GM18909 (cell line): Measurements from ENCODE around the gene KLK7.
"Not testable (repeated sequence)": the region's sequence is repeated elsewhere in the genome, so short reads cannot be mapped to it uniquely, and the experiment has no call there.

ENCODE experiments used
- ATAC-seq: cut with Tn5 transposase; IDR thresholded peaks from one replicate; pipeline ENCODE4 v1.9.1; 2021; ENCODE audit warnings: mild to moderate bottlenecking; ENCODE audit not compliant: unreplicated experiment, poor library complexity

Gene KLK7

GRCh38 chr19:50980208-50980607, 3.5 kb downstream of the KLK7 start:
- ATAC-seq: no peak

DNA sequence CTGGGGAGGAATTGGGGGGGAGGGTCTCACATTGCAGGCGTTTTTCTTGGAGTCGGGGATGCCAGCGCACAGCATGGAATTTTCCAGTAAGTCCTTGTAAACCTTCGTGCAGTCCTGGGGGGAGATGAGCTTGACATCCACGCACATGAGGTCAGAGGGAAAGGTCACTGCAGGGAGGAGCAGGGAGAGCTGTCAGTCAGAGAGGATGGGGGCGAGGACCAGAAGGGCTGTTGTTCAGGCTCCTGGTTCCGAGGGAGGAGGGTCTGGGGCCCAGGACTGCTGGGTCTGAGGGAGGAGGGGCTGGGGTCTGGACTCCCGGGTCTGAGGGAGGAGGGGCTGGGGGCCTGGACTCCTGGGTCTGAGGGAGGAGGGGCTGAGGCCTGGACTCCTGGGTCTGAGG, 4.0 kb downstream of the KLK7 start:
- ATAC-seq: no peak

- ATAC-seq: no peak
Measured at GRCh38 chr19:50978772-50979390, 4.8 kb downstream of the KLK7 start.

- no peak for ATAC-seq
Measured at GRCh38 chr19:50977626-50978025, 6.1 kb downstream of the KLK7 start.

DNA sequence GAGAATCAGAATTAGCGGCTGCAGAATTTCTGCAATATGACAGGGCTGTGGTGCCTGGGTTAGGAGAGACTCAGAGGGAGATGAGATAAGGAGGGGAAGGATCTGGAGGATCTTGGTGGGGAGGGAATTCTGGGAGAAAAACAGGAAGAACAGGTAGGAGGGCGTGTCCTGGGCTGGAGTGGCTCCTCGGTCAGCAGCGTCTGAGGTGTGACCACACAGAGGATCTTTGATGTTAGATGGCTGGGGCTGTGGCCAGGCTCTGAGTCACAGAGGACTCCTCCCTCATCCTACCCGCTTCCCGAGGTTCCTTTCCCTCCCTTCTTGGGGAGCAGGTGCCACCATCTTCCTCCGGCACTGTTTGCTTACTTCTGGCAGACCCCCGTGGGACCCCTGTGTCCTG, 8.0 kb downstream of the KLK7 start:
- no peak for ATAC-seq

DNA sequence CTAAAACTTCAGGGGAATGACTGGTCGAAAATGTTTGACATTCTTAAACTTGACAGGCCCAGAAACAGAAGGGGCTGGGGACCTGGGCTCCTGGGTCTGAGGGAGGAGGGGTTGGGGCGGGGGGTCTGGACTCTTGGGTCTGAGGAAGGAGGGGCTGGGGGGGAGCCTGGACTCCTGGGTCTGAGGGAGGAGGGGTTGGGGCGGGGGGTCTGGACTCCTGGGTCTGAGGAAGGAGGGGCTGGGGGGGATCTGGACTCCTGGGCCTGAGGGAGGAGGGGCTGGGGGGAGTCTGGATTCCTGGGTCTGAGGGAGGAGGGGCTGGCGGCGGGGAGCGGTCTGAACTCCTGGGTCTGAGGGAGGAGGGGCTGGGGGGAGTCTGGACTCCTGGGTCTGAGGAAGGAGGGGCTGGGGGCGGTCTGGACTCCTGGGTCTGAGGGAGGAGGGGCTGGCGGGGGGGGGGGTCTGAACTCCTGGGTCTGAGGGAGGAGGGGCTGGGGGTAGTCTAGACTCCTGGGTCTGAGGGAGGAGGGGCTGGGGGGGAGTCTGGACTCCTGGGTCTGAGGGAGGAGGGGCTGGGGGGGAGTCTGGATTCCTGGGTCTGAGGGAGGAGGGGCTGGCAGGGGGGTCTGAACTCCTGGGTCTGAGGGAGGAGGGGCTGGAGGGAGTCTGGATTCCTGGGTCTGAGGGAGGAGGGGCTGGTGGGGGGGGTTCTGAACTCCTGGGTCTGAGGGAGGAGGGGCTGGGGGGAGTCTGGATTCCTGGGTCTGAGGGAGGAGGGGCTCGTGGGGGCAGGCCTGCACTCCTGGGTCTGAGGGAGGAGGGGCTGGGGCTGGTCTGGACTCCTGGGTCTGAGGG, 8.8 kb downstream of the KLK7 start:
- ATAC-seq: no peak

- ATAC-seq: no peak
Measured at GRCh38 chr19:50972795-50973376, 10.8 kb downstream of the KLK7 start.

DNA sequence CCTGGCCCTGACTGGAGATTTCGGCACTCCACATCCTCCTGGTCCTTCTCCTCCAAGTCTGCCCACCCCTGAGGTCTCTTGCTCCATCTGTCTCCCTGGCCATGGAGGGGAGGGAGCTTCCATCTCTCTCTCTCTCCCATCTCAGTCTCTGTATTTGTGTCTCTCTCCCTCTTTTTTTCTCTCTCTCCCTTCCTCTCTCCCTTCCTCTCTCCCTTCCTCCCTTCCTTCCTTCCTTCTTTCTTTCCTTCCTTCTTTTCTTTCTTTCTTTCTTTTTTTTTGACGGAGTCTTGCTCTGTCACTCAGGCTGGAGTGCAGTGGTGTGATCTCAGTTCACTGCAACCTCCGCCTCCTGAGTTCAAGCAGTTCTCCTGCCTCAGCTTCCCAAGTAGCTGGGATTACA, 13.9 kb downstream of the KLK7 start:
- not testable (repeated sequence) for ATAC-seq

DNA sequence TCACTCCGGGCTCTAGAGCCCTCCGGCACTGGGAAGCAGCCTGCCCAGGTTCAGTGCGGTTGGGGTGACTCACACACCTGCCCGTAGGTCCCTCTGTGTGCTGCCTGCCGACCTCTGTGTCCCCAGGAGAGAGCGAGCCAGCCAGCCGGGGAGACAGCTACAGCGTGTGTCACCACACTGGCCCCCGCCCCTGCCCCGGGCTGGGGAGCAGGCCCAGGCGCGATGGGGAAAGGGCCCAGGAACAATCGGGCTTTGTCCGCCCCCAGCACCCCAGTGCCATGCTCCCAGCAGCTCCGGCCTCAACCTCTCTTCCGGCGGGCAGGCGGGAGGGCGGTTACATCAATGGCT, 14.3 kb downstream of the KLK7 start, which contains the start of gene KLK6:
Gene KLK6, minus strand, starts transcription at position 179 of the 348 bp plus-strand sequence. CDS start 1,487 bp downstream, outside the sequence.
- ATAC-seq: no peak

- no peak for ATAC-seq
Measured at GRCh38 chr19:50968716-50969412, 14.9 kb downstream of the KLK7 start.

DNA sequence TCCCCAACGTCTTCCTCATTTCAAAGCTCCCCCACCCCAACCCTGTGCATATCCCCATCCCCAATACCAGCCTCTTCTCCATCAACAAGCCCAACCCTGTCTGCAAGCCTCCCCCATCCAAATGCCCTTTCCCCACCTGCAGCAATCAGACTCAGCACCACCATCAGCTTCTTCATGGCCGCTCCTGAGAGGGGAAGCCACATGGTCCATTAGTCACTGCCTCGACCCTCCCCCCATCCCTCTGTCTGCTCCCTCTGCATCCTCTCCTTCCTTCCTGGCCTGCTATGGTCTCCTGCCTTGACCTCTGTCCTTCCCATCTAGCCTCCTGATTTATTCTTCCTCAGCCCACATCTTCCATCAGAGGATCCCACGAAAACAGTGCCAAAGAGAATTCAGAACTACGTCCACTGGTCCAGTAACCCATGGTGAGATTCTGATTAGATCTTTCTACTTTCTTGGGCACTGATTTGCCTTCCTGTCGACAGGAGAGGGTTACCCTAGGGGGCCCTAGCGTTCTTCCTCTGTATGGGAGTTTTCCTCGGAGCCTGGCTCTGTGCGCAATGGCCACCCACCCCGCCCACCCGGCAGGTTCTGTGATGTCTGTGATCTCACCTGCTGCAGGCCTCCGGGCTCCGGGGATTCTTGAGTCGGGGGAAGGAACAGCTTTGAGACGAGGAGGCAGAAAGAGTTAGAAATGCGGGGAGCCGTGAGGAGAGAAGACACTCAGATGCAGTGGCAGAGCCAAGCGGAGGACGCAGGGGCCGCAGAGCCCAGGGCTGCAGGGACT, 15.6 kb downstream of the KLK7 start:
- no peak for ATAC-seq

GRCh38 chr19:50964266-50964665, 19.5 kb downstream of the KLK7 start:
- no peak for ATAC-seq

DNA sequence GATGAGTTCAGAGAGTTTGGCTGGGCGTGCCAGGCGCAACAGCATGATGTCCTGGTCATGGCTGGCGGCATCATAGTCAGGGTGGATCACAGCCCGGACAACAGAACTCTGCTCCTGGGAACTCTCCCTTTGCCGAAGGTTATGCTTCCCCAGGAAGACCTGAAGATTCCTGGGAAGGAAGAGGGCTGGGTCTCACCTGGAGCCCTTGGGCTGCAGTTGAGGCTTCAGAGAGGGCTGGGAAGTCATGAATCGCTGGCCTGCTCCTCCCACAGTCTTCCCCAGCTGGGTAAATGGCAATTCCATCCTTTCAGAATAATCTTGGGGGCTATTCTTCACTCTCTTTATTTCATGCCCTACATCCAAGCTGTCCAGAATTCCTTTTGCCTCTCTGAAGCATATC, 20.3 kb downstream of the KLK7 start:
- no peak for ATAC-seq

DNA sequence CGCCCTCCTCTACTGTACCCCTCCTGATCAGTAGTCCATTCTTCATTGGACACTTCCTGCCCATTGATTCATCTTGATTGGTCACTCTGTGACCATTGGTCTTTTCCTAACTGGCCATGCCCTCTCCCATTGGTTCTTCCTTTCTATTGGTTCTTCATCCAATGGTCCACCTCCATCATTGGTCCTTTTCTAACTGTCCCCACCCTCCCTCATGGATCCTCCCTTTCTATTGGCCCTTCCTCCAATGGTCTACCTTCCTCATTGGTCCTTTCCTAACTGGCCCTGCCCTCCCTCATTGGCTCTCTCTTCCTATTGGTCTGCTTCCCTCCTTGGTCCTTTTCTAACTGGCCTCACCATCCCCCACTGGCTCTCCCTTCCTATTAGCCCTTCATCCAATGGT, 21.5 kb downstream of the KLK7 start:
- ATAC-seq: no peak

DNA sequence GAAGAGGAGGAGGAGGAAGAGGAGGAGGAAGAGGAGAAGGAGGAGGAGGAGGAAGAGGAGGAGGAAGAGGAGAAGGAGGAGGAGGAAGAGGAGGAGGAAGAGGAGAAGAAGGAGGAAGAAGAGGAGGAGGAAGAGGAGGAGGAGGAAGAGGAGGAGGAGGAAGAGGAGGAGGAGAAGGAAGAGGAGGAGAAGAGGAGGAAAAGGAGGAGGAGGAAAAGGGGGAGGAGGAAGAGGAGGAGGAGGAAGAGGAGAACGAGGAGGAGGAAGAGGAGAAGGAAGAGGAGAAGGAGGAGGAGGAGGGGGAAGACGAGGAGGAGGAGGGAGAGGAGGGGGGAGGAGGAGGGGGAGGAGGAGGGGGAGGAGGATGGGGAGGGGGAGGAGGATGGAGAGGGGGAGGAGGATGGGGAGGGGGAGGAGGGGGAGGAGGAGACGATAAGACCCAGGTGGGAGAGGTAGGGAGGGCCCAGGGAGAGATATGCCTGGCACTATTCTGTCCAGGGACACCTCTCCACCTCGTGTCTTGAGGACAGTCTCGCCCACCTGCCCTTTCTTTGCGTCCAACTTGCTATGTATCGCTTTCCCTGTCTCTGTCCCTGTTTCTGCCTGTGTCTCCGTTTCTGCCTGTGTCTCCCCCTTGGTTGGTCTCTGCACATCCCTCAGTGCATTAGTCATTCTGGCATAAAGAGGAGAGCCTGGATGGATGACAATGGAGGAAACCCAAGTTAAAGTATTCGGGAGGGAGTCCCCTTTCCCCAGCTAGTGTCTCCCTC, 23.8 kb downstream of the KLK7 start:
- ATAC-seq: no peak

- no peak for ATAC-seq
Measured at GRCh38 chr19:50957587-50957986, 26.1 kb downstream of the KLK7 start.

- ATAC-seq: no peak
Measured at GRCh38 chr19:50952910-50953309, 30.8 kb downstream of the KLK7 start, which contains the start of gene KLK5. Gene KLK5, minus strand, starts transcription at chr19:50953038. Its CDS starts 381 bp downstream, at chr19:50952657.

- no peak for ATAC-seq
Measured at GRCh38 chr19:50949861-50950260, 33.9 kb downstream of the KLK7 start.

DNA sequence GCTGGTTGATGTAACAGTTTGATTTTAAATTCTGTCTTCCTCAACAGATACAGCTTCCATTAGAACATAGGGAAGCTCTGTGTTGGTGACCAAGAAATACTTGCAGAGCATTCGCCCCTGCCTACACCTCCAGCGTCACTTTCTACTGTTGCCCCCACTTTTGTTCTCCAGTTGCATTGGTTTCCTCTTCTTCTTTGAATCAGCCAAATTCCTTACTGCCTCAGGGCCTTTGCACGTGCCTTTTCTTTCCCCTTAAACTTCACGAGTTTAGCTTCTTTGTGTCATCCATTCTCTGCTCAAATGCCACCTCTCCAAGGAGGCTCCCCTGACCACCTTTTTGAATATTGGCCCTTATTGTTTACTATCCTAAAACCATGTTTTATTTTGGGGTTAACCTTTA, 36.6 kb downstream of the KLK7 start:
- no peak for ATAC-seq
